Measurements from ENCODE around the gene FLVCR2.

Gene FLVCR2

GRCh38 chr14:75609606-75610475 lies 31.4 kb downstream of the FLVCR2 start:
- no peak for TF ChIP-seq CTCF (IDR thresholded peaks at IDR 0.05; ENCODE audit: control extremely low read depth, extremely low read depth, low read depth, missing control alignments)
- no peak for DNase-seq (ENCODE audit: extremely low spot score)
- POLR2A ChIA-PET: no interaction called here
- CTCF ChIA-PET: interaction anchor here (0.9 to 2.1 kb wide), 7 partner anchors 8 to 297 kb away, joined by 3 to 8 read pairs (median 3); no protein-coding TSS in a partner anchor

DNA sequence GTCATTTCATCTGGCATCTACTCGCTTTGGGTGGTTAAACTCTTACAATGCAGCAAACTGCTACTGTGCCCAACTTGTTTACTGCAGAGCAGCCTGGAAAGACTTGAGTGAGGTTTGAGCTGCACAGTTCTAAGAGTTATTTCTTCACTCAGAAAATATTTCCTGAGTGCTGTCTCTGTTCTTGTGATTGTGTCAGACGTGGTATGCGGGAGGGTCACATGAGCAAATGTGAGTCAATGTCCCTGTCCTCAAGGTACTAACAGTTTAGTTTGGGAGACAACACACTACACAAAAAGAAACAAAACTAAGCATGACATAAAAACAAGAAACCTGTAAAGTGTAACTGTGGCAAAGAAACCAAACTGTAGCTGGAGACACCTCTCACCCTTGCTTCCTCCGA lies 32.4 kb downstream of the FLVCR2 start:
- TF ChIP-seq CTCF (IDR thresholded peaks at IDR 0.05; ENCODE audit: control extremely low read depth, extremely low read depth, low read depth, missing control alignments): no peak
- POLR2A ChIA-PET: no interaction called here
- CTCF ChIA-PET: interaction anchor here (0.9 to 2.7 kb wide), 7 partner anchors 9 to 36 kb away, joined by 3 to 8 read pairs (median 3); no protein-coding TSS in a partner anchor
- DNase-seq (ENCODE audit: extremely low spot score): no peak

DNA sequence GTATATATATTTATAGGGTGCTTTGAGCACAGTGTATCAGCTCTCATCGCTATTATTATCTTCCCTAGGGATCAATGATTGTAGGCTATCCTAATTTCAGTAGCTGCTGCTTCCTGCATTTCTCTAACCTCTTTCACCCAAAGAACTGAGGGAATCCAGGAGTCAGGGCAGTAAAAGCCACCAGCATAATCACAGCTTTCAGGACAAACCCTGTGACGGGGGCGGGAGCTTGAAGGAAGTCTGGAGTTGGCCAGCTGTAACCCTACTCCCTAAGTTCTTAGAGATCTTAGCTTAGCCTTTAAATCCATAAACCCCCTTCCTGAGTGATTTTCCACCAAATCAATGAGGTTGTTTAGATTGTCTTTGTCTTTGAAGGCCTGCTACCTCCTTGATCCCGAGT lies 33.7 kb downstream of the FLVCR2 start:
- ChIA-PET CTCF (interaction anchor here (1.3 to 3.4 kb wide), 4 partner anchors 12 to 51 kb away, joined by 5 to 13 read pairs (median 6); no protein-coding TSS in a partner anchor), POLR2A (no interaction called here)
- TF ChIP-seq CTCF (IDR thresholded peaks at IDR 0.05; ENCODE audit: control extremely low read depth, extremely low read depth, low read depth, missing control alignments): no peak
- no peak for DNase-seq (ENCODE audit: extremely low spot score)

- ChIA-PET POLR2A (no interaction called here), CTCF (interaction anchor here (2.0 to 3.4 kb wide), 2 partner anchors 10 to 40 kb away, joined by 4 to 13 read pairs; no protein-coding TSS in a partner anchor)
- DNase-seq (ENCODE audit: extremely low spot score): no peak
- no peak for TF ChIP-seq CTCF (IDR thresholded peaks at IDR 0.05; ENCODE audit: control extremely low read depth, extremely low read depth, low read depth, missing control alignments)
These were observed 35.8 kb downstream of the FLVCR2 start for GRCh38 chr14:75614179-75614578.

- no peak for TF ChIP-seq CTCF (IDR thresholded peaks at IDR 0.05; ENCODE audit: control extremely low read depth, extremely low read depth, low read depth, missing control alignments)
- POLR2A ChIA-PET: no interaction called here
- DNase-seq (ENCODE audit: extremely low spot score): peak; percentile 28
- CTCF ChIA-PET: interaction anchor here (1.0 kb wide), 1 partner anchor 9 kb away, joined by 3 read pairs; no protein-coding TSS in a partner anchor
These were observed 36.8 kb downstream of the FLVCR2 start for GRCh38 chr14:75615200-75615599.

DNA sequence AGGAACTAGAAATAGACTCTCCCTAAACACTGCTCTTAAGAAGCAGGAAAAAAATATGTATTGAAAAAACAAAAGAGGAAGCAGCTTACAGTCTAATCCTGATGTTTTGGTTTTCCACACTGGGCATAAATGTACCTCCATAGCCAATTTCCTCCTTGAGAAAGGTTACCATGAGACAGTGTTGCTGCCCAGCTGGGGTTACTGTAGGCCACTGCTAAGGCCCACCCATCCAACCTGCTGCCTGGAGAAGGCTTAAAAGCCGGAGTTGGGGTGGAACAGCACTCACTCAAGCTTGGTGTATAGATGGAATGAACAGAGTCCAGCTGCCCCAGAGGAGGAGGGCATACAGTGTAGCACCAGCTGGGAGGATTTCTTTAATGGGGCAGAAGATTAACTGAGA lies 41.1 kb downstream of the FLVCR2 start:
- ChIA-PET CTCF (interaction anchor here (0.5 to 3.5 kb wide), 9 partner anchors 9 to 380 kb away, joined by 3 to 16 read pairs (median 4); partner anchors contain the start of gene FLVCR2), POLR2A (no interaction called here)
- DNase-seq (ENCODE audit: extremely low spot score): no peak
- TF ChIP-seq CTCF (IDR thresholded peaks at IDR 0.05; ENCODE audit: control extremely low read depth, extremely low read depth, low read depth, missing control alignments): no peak
